Upper lobe of right lung (tissue), 1 donor: ENCODE results near the gene EYA2. TPM values are rescaled to one million over a fixed set of nuclear protein-coding genes. Genes with fewer than 3 reads are reported as not detected.

Experiments used
- ATAC-seq: fragments of 200-7000 bp; cut with Tn5 transposase; one replicate; pipeline ENCODE4 v1.9.1; 2020; ENCODE audit warnings: mild to moderate bottlenecking, moderate library complexity
- DNase-seq: peaks from one replicate; pipeline ENCODE4 v3.0.0-alpha.2; 2020
- H3K27ac ChIP-seq: fragments of 200-600 bp; one replicate; pipeline ENCODE4 v1.8.0; 2022
- H3K27me3 ChIP-seq: fragments of 200-600 bp; one replicate; pipeline ENCODE4 v1.8.0; 2022; ENCODE audit warnings: mild to moderate bottlenecking
- H3K36me3 ChIP-seq: fragments of 200-600 bp; one replicate; pipeline ENCODE4 v1.8.0; 2022
- H3K4me1 ChIP-seq: fragments of 200-600 bp; one replicate; pipeline ENCODE4 v1.8.0; 2022
- H3K4me3 ChIP-seq: fragments of 200-600 bp; one replicate; pipeline ENCODE4 v1.8.0; 2022; ENCODE audit warnings: mild to moderate bottlenecking
- H3K9me3 ChIP-seq: fragments of 200-600 bp; one replicate; pipeline ENCODE4 v1.8.0; 2022
- CTCF ChIP-seq: fragments of 200-600 bp; IDR thresholded peaks from one replicate; pipeline ENCODE4 v1.8.0; 2022; ENCODE audit warnings: antibody characterized with exemption
- intact Hi-C: fragments of 100-400 bp; cut with DNase I; formaldehyde crosslinking; loops from one replicate; pipeline ENCODE4 v1.11.0; 2022
- total RNA-seq: library from RNA; stranded (reverse); fragmentation: NEBNext Ultra II Directional; extraction: Animal tissue kit (Norgen Biotek cat#: 25700); gene quantifications from one replicate; pipeline ENCODE4 v1.2.1, GENCODE V29; 2021
- donor health status: DM: no; HTN: yes; CAD: no; lungs with severe emphysema.

The EYA2 gene
- total RNA-seq, 1 donor from 2014 or later = 1.8 TPM

- Histone ChIP-seq H3K27me3 (no peaks in the 10 kb centered on the region), H3K4me1 (peaks cover 7% of the 10 kb centered on the region), H3K36me3 (no peaks in the 10 kb centered on the region), H3K9me3 (no peaks in the 10 kb centered on the region), H3K27ac (no peak overlapping the region), H3K4me3 (no peak overlapping the region)
- no peak for DNase-seq
- ATAC-seq = no peak
- intact Hi-C loops = no loop called here
- TF ChIP-seq CTCF = no peak
These were observed 127.2 kb downstream of the EYA2 start for GRCh38 chr20:47021850-47022249.

- no peak for DNase-seq
- Histone ChIP-seq H3K4me3 (no peak overlapping the region), H3K27ac (no peak overlapping the region), H3K36me3 (no peaks in the 10 kb centered on the region), H3K27me3 (no peaks in the 10 kb centered on the region), H3K9me3 (peaks cover 3% of the 10 kb centered on the region), H3K4me1 (peaks cover 2% of the 10 kb centered on the region)
- intact Hi-C loops = no loop called here
- ATAC-seq = no peak
- TF ChIP-seq CTCF = no peak
These were observed 129.9 kb downstream of the EYA2 start for GRCh38 chr20:47024461-47024937.

- ATAC-seq (no peak), DNase-seq (no peak)
- no peak for TF ChIP-seq CTCF
- peaks cover 3% of the 10 kb centered on the region for H3K9me3 ChIP-seq
- H3K27me3 ChIP-seq = no peaks in the 10 kb centered on the region
- intact Hi-C loops = no loop called here
- H3K36me3 ChIP-seq = no peaks in the 10 kb centered on the region
- no peak overlapping the region for H3K4me3 ChIP-seq
- no peak overlapping the region for H3K27ac ChIP-seq
- H3K4me1 ChIP-seq = no peaks in the 10 kb centered on the region
These were observed 132.4 kb downstream of the EYA2 start for GRCh38 chr20:47027042-47027441.

- DNase-seq (no peak), ATAC-seq (no peak)
- H3K36me3 ChIP-seq = no peaks in the 10 kb centered on the region
- intact Hi-C loops = no loop called here
- TF ChIP-seq CTCF = no peak
- H3K4me3 ChIP-seq = no peak overlapping the region
- peaks cover 3% of the 10 kb centered on the region for H3K9me3 ChIP-seq
- H3K27me3 ChIP-seq = no peaks in the 10 kb centered on the region
- no peak overlapping the region for H3K27ac ChIP-seq
- H3K4me1 ChIP-seq = no peaks in the 10 kb centered on the region
These were observed 132.8 kb downstream of the EYA2 start for GRCh38 chr20:47027456-47027855.

- no peak for DNase-seq
- intact Hi-C loops = no loop called here
- no peak for TF ChIP-seq CTCF
These were observed 133.8 kb downstream of the EYA2 start for GRCh38 chr20:47028487-47028886.

GRCh38 chr20:47029845-47030244 is 135.2 kb downstream of the EYA2 start:
- no peak overlapping the region for H3K27ac ChIP-seq
- DNase-seq (no peak), ATAC-seq (no peak)
- no peaks in the 10 kb centered on the region for H3K4me1 ChIP-seq
- intact Hi-C loops = no loop called here
- no peaks in the 10 kb centered on the region for H3K27me3 ChIP-seq
- H3K9me3 ChIP-seq = peaks cover 3% of the 10 kb centered on the region
- TF ChIP-seq CTCF = no peak
- H3K36me3 ChIP-seq = no peaks in the 10 kb centered on the region
- H3K4me3 ChIP-seq = no peak overlapping the region

More at GRCh38 chr20:47028487-47028886, 133.8 kb downstream of the EYA2 start:
- no peaks in the 10 kb centered on the region for H3K4me1 ChIP-seq
- no peaks in the 10 kb centered on the region for H3K27me3 ChIP-seq
- no peak overlapping the region for H3K4me3 ChIP-seq
- H3K27ac ChIP-seq = no peak overlapping the region
- peaks cover 3% of the 10 kb centered on the region for H3K9me3 ChIP-seq
- no peak for ATAC-seq
- no peaks in the 10 kb centered on the region for H3K36me3 ChIP-seq
